Endothelial cell (in vitro differentiated cells): ENCODE results near the gene GABRP. TPM values are rescaled to one million over a fixed set of nuclear protein-coding genes. Genes with fewer than 3 reads are reported as not detected.
A peak's percentile ranks its signal among the peaks of the same experiment; 100 is the strongest.

ENCODE experiments used
- DNase-seq: peaks from one replicate; pipeline ENCODE4 v3.0.0; 2021; ENCODE audit warnings: low spot score
- H3K27ac Mint-ChIP-seq: one replicate; pipeline ENCODE4 v1.8.0; 2021; ENCODE audit warnings: mixed read lengths, inconsistent platforms; ENCODE audit not compliant: unreplicated experiment
- H3K27me3 Mint-ChIP-seq: one replicate; pipeline ENCODE4 v1.8.0; 2021; ENCODE audit warnings: mild to moderate bottlenecking, moderate library complexity, mixed read lengths, inconsistent platforms; ENCODE audit not compliant: unreplicated experiment
- H3K36me3 Mint-ChIP-seq: one replicate; pipeline ENCODE4 v1.8.0; 2021; ENCODE audit warnings: mild to moderate bottlenecking, low read depth, mixed read lengths, inconsistent platforms; ENCODE audit not compliant: unreplicated experiment
- H3K4me1 Mint-ChIP-seq: one replicate; pipeline ENCODE4 v1.8.0; 2021; ENCODE audit warnings: mild to moderate bottlenecking, mixed read lengths, inconsistent platforms; ENCODE audit not compliant: unreplicated experiment
- H3K4me3 Mint-ChIP-seq: one replicate; pipeline ENCODE4 v1.8.0; 2021; ENCODE audit warnings: mild to moderate bottlenecking, mixed read lengths, inconsistent platforms; ENCODE audit not compliant: unreplicated experiment
- H3K9me3 Mint-ChIP-seq: one replicate; pipeline ENCODE4 v1.8.0; 2021; ENCODE audit warnings: mixed read lengths, inconsistent platforms; ENCODE audit not compliant: unreplicated experiment
- CTCF ChIP-seq: fragments of 200-600 bp; sonication (generic); IDR thresholded peaks from one replicate; pipeline ENCODE4 v1.5.0; 2021; ENCODE audit warnings: antibody characterized with exemption; ENCODE audit not compliant: unreplicated experiment
- total RNA-seq: library from RNA; stranded (reverse); fragmentation: NEBNext Ultra II Directional; extraction: Animal tissue kit (Norgen Biotek cat#: 25700); gene quantifications from one replicate; pipeline ENCODE4 v1.2.1, GENCODE V29; 2021; ENCODE audit not compliant: unreplicated experiment

GABRP gene
- total RNA-seq, 1 donor from 2014 or later: 23.5 TPM

GRCh38 chr5:170857066-170857465, 73.5 kb downstream of the GABRP start:
- no peaks in the 10 kb centered on the region for H3K4me1 Mint-ChIP-seq
- H3K27me3 Mint-ChIP-seq: peaks cover 4% of the 10 kb centered on the region
- H3K4me3 Mint-ChIP-seq: no peak overlapping the region
- no peaks in the 10 kb centered on the region for H3K9me3 Mint-ChIP-seq
- no peak for DNase-seq
- peaks cover 12% of the 10 kb centered on the region for H3K36me3 Mint-ChIP-seq
- H3K27ac Mint-ChIP-seq: no peak overlapping the region
- TF ChIP-seq CTCF: no peak

- H3K36me3 Mint-ChIP-seq: peaks cover 12% of the 10 kb centered on the region
- H3K27me3 Mint-ChIP-seq: peaks cover 6% of the 10 kb centered on the region
- H3K27ac Mint-ChIP-seq: no peak overlapping the region
- no peak for TF ChIP-seq CTCF
- peak overlapping the region; percentile 96 for H3K4me3 Mint-ChIP-seq
- H3K9me3 Mint-ChIP-seq: no peaks in the 10 kb centered on the region
- H3K4me1 Mint-ChIP-seq: peaks cover 7% of the 10 kb centered on the region
- DNase-seq: no peak
Observed at GRCh38 chr5:170860415-170860814, 76.9 kb downstream of the GABRP start.

GRCh38 chr5:170860818-170861666, 77.5 kb downstream of the GABRP start:
- no peaks in the 10 kb centered on the region for H3K9me3 Mint-ChIP-seq
- no peak for TF ChIP-seq CTCF
- H3K4me1 Mint-ChIP-seq: peaks cover 7% of the 10 kb centered on the region
- no peak for DNase-seq
- peak overlapping the region; percentile 96 for H3K4me3 Mint-ChIP-seq
- H3K36me3 Mint-ChIP-seq: peaks cover 12% of the 10 kb centered on the region
- peaks cover 6% of the 10 kb centered on the region for H3K27me3 Mint-ChIP-seq
- peak overlapping the region; percentile 39 for H3K27ac Mint-ChIP-seq

- no peak for DNase-seq
- no peak for TF ChIP-seq CTCF
- H3K9me3 Mint-ChIP-seq: no peaks in the 10 kb centered on the region
- peak overlapping the region; percentile 96 for H3K4me3 Mint-ChIP-seq
- H3K27ac Mint-ChIP-seq: peak overlapping the region; percentile 39
- peaks cover 7% of the 10 kb centered on the region for H3K4me1 Mint-ChIP-seq
- H3K36me3 Mint-ChIP-seq: peaks cover 12% of the 10 kb centered on the region
- peaks cover 6% of the 10 kb centered on the region for H3K27me3 Mint-ChIP-seq
Observed at GRCh38 chr5:170861667-170861916, 78.1 kb downstream of the GABRP start.

- Mint-ChIP-seq H3K36me3 (peaks cover 12% of the 10 kb centered on the region), H3K27ac (peak within 1 kb of the TSS; percentile 79), H3K4me3 (peak within 1 kb of the TSS; percentile 96), H3K27me3 (peaks cover 6% of the 10 kb centered on the region), H3K4me1 (peaks cover 7% of the 10 kb centered on the region), H3K9me3 (no peaks in the 10 kb centered on the region)
- peak; percentile 77 for DNase-seq
- TF ChIP-seq CTCF: no peak
Observed at GRCh38 chr5:170861917-170862766, 78.6 kb downstream of the GABRP start, which contains the start of gene RANBP17. RANBP17 (plus strand) TSS chr5:170862018.
